Activated T-helper 1 cell treated with Interleukin-2 at 50 U/mL for 16 hours (primary cell): ENCODE data around the gene SSBP3.

Source experiments
- DNase-seq: peaks from one replicate; pipeline ENCODE4 v3.0.0-alpha.2; 2020; ENCODE audit warnings: low read depth

SSBP3 gene

GRCh38 chr1:54284781-54285529, 121.2 kb downstream of the SSBP3 start:
- DNase-seq, result no peak

GRCh38 chr1:54283635-54284385, 122.4 kb downstream of the SSBP3 start:
- no peak for DNase-seq

- no peak for DNase-seq
Observed at GRCh38 chr1:54282101-54282847, 123.9 kb downstream of the SSBP3 start.

GRCh38 chr1:54280651-54281050, 125.5 kb downstream of the SSBP3 start:
- DNase-seq, result no peak

GRCh38 chr1:54279457-54279856, 126.7 kb downstream of the SSBP3 start:
- no peak for DNase-seq

GRCh38 chr1:54278941-54279422, 127.2 kb downstream of the SSBP3 start:
- no peak for DNase-seq

GRCh38 chr1:54277451-54278341, 128.5 kb downstream of the SSBP3 start:
- no peak for DNase-seq

GRCh38 chr1:54276617-54277450, 129.4 kb downstream of the SSBP3 start:
- no peak for DNase-seq

- DNase-seq, result no peak
Observed at GRCh38 chr1:54275349-54275748, 130.8 kb downstream of the SSBP3 start.

- DNase-seq, result no peak
Observed at GRCh38 chr1:54274881-54275280, 131.3 kb downstream of the SSBP3 start.

GRCh38 chr1:54274448-54274847, 131.7 kb downstream of the SSBP3 start:
- DNase-seq, result no peak

GRCh38 chr1:54273795-54274163, 132.4 kb downstream of the SSBP3 start:
- DNase-seq, result no peak

- no peak for DNase-seq
Observed at GRCh38 chr1:54273092-54273794, 133.0 kb downstream of the SSBP3 start.

GRCh38 chr1:54272772-54273091, 133.5 kb downstream of the SSBP3 start:
- DNase-seq, result no peak

- no peak for DNase-seq
Observed at GRCh38 chr1:54272134-54272533, 134.1 kb downstream of the SSBP3 start.

GRCh38 chr1:54271341-54271740, 134.9 kb downstream of the SSBP3 start:
- no peak for DNase-seq

GRCh38 chr1:54270543-54270942, 135.7 kb downstream of the SSBP3 start:
- DNase-seq, result no peak

- no peak for DNase-seq
Observed at GRCh38 chr1:54268762-54269297, 137.4 kb downstream of the SSBP3 start.

GRCh38 chr1:54267815-54268761, 138.1 kb downstream of the SSBP3 start:
- DNase-seq, result no peak
